Liver (tissue), 9 donors: Measurements from ENCODE around the gene PNLIPRP3. TPM values are rescaled to one million over a fixed set of nuclear protein-coding genes. Genes with fewer than 3 reads are reported as not detected.

ENCODE experiments used
- DNase-seq: peaks from one replicate; pipeline ENCODE4 v3.0.0-alpha.2; 2017; ENCODE audit warnings: low spot score
- H3K27ac ChIP-seq, 2 donors: one replicate each; pipeline ENCODE4 v1.7.0; 2013; ENCODE audit warnings: inconsistent platforms in 2 of 2, low read length in 2 of 2, control low read depth in 1 of 2, low read depth in 1 of 2, mild to moderate bottlenecking in 1 of 2
- H3K27me3 ChIP-seq, 4 donors: one replicate each; pipeline versions ENCODE4 v1.6.1 to v1.7.0; 2013; ENCODE audit warnings: low read length in 3 of 4, inconsistent platforms in 1 of 4, mild to moderate bottlenecking in 1 of 4, moderate library complexity in 1 of 4; ENCODE audit not compliant: control insufficient read depth in 4 of 4, insufficient read depth in 4 of 4
- H3K36me3 ChIP-seq, 4 donors: one replicate each; pipeline versions ENCODE4 v1.6.1 to v1.7.0; 2013; ENCODE audit warnings: low read length in 3 of 4, mild to moderate bottlenecking in 3 of 4, low read depth in 1 of 4, moderate library complexity in 1 of 4; ENCODE audit not compliant: control insufficient read depth in 4 of 4, insufficient read depth in 3 of 4
- H3K4me1 ChIP-seq, 4 donors: one replicate each; pipeline versions ENCODE4 v1.6.1 to v1.7.0; 2013; ENCODE audit warnings: low read length in 3 of 4, mild to moderate bottlenecking in 3 of 4, moderate library complexity in 1 of 4; ENCODE audit not compliant: control insufficient read depth in 4 of 4, insufficient read depth in 4 of 4
- H3K4me3 ChIP-seq, 3 donors: one replicate each; pipeline versions ENCODE4 v1.6.1 to v1.7.0; 2013; ENCODE audit warnings: low read length in 3 of 3, control low read depth in 1 of 3, low read depth in 1 of 3, mild to moderate bottlenecking in 1 of 3
- H3K9ac ChIP-seq, 2 donors: one replicate each; pipeline ENCODE4 v1.7.0; 2013; ENCODE audit warnings: low read length in 2 of 2, mild to moderate bottlenecking in 2 of 2, moderate library complexity in 2 of 2, control low read depth in 1 of 2, low read depth in 1 of 2
- H3K9me3 ChIP-seq, 4 donors: one replicate each; pipeline versions ENCODE4 v1.6.1 to v1.7.0; 2013; ENCODE audit warnings: low read length in 3 of 4; ENCODE audit not compliant: control insufficient read depth in 4 of 4
- EGR1 ChIP-seq, 2 donors: IDR thresholded peaks; 2 replicates each; pipeline ENCODE4 v1.6.1; 2016 to 2018; ENCODE audit warnings: antibody characterized with exemption in 2 of 2, low read depth in 2 of 2
- FOXA1 ChIP-seq: IDR thresholded peaks from 2 replicates; pipeline ENCODE4 v1.6.1; 2016; ENCODE audit warnings: antibody characterized with exemption
- FOXA2 ChIP-seq: IDR thresholded peaks from 2 replicates; pipeline ENCODE4 v1.6.1; 2016; ENCODE audit warnings: antibody characterized with exemption
- HNF4G ChIP-seq: IDR thresholded peaks from 2 replicates; pipeline ENCODE4 v1.6.1; 2016; ENCODE audit warnings: antibody characterized with exemption
- NR2F2 ChIP-seq: IDR thresholded peaks from 2 replicates; pipeline ENCODE4 v1.6.1; 2016; ENCODE audit warnings: antibody characterized with exemption
- RAD21 ChIP-seq, 2 donors: IDR thresholded peaks; 2 replicates each; pipeline ENCODE4 v1.6.1; 2016; ENCODE audit warnings: antibody characterized with exemption in 2 of 2, mild to moderate bottlenecking in 2 of 2
- RXRA ChIP-seq, 2 donors: IDR thresholded peaks; 2 replicates each; pipeline ENCODE4 v1.6.1; 2017 to 2018; ENCODE audit warnings: antibody characterized with exemption in 2 of 2, mild to moderate bottlenecking in 1 of 2
- TAF1 ChIP-seq: conservative IDR thresholded peaks from 2 replicates; pipeline ENCODE4 v1.6.1; 2016; ENCODE audit warnings: antibody characterized with exemption, mild to moderate bottlenecking
- YY1 ChIP-seq: IDR thresholded peaks from 2 replicates; pipeline ENCODE4 v1.6.1; 2016; ENCODE audit warnings: antibody characterized with exemption, mild to moderate bottlenecking
- WGBS: extraction: QIAGEN DNeasy Blood & Tissue Kit; methylation state at CpG from one replicate; pipeline ENCODE4 v1.1.7; 2013; 5-methylcytosine and 5-hydroxymethylcytosine counted together
- polyA plus RNA-seq, 2 donors: library from polyadenylated mRNA; stranded (reverse) in 1 of 2; unstranded in 1 of 2; fragments of 200-250 nt in 1 of 2; fragments of >200 nt in 1 of 2; fragmentation: Nextera tagmentation in 1 of 2; extraction: Ambion mirVana in 1 of 2; gene quantifications; one replicate each; pipeline versions ENCODE4 v1.2.1 to v1.2.3, GENCODE V29; 2013 to 2015
- total RNA-seq, 2 donors: library from RNA; depleted of rRNA; stranded (reverse); fragments of >200 nt; gene quantifications; one replicate each; pipeline ENCODE4 v1.2.3, GENCODE V29; 2014
- TF ChIP-seq, protein P1 (sequence below): fragments of 150-350 bp; IDR thresholded peaks from 2 replicates; pipeline ENCODE4 v1.5.1; 2017; ENCODE audit warnings: improper control_type of control experiment, low read depth, low read length; ENCODE audit not compliant: missing input control
- TF ChIP-seq, protein P2 (sequence below): IDR thresholded peaks from 2 replicates; pipeline ENCODE4 v1.6.1; 2016; ENCODE audit warnings: antibody characterized with exemption, mild to moderate bottlenecking
- TF ChIP-seq, protein P3 (sequence below): IDR thresholded peaks from 2 replicates; pipeline ENCODE4 v1.6.1; 2016; ENCODE audit warnings: antibody characterized with exemption
- donor health status: healthy.
- donor health status: healthy.
- donor health status: healthy.
- donor health status: healthy.
- donor health status: healthy.

PNLIPRP3 gene
- total and polyA plus RNA-seq, 4 donors: not detected

DNA sequence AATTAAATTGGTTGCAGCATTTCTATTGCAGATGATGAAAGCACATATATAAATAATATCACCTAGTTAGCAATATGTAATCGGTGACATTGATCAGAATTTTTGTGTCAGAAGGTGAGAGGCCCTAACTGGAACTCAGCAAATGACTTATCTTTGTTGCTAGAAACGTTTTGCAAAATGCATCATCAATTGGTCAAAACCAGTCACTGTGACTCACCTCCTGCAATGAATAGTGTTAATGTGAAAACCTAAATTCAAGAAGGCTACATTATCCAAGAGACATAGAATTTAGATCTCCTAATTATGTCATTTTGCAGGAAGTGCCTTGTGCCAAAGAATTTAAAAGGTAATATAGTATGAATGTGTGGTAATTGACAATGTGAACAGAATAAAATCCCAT lies 9.8 kb upstream of the PNLIPRP3 start:
- 77% methylated on average over 2 of the region's 2 CpGs for WGBS
- no peaks in the 10 kb centered on the region for H3K4me1 ChIP-seq

DNA sequence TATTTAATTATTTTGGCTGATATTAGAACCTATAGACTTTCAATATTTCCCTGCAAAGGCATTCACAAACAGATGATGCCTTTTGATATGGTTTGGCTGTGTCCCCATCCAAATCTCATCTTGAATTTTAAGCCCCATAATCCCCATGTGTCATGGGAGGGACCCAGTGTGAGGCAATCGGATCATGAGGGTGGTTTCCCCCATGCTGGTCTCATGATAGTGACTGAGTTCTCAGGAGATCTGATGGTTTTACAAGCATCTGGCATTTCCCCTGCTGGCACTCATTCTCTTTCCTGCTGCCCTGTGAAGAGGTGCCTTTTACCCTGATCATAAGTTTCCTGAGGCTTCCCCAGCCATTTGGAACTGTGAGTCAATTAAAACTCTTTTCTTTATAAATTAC lies 9.3 kb upstream of the PNLIPRP3 start:
- Histone ChIP-seq H3K4me3 (no peak overlapping the region), H3K9ac (no peak overlapping the region), H3K9me3 (no peaks in the 10 kb centered on the region), H3K36me3 (no peaks in the 10 kb centered on the region), H3K4me1 (no peaks in the 10 kb centered on the region), H3K27me3 (no peaks in the 10 kb centered on the region), H3K27ac (no peak overlapping the region)
- WGBS: 90% methylated on average over 1 of the region's 1 CpG
- TF ChIP-seq FOXA1 (no peak), EGR1 (IDR thresholded peaks at IDR 0.05; ENCODE audit: low read depth in 2 of 2) (no peak), FOXA2 (no peak), NR2F2 (no peak), HNF4G (no peak), YY1 (no peak)
- TF ChIP-seq, protein P1, sequence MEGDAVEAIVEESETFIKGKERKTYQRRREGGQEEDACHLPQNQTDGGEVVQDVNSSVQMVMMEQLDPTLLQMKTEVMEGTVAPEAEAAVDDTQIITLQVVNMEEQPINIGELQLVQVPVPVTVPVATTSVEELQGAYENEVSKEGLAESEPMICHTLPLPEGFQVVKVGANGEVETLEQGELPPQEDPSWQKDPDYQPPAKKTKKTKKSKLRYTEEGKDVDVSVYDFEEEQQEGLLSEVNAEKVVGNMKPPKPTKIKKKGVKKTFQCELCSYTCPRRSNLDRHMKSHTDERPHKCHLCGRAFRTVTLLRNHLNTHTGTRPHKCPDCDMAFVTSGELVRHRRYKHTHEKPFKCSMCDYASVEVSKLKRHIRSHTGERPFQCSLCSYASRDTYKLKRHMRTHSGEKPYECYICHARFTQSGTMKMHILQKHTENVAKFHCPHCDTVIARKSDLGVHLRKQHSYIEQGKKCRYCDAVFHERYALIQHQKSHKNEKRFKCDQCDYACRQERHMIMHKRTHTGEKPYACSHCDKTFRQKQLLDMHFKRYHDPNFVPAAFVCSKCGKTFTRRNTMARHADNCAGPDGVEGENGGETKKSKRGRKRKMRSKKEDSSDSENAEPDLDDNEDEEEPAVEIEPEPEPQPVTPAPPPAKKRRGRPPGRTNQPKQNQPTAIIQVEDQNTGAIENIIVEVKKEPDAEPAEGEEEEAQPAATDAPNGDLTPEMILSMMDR: no peak
- TF ChIP-seq, protein P2, sequence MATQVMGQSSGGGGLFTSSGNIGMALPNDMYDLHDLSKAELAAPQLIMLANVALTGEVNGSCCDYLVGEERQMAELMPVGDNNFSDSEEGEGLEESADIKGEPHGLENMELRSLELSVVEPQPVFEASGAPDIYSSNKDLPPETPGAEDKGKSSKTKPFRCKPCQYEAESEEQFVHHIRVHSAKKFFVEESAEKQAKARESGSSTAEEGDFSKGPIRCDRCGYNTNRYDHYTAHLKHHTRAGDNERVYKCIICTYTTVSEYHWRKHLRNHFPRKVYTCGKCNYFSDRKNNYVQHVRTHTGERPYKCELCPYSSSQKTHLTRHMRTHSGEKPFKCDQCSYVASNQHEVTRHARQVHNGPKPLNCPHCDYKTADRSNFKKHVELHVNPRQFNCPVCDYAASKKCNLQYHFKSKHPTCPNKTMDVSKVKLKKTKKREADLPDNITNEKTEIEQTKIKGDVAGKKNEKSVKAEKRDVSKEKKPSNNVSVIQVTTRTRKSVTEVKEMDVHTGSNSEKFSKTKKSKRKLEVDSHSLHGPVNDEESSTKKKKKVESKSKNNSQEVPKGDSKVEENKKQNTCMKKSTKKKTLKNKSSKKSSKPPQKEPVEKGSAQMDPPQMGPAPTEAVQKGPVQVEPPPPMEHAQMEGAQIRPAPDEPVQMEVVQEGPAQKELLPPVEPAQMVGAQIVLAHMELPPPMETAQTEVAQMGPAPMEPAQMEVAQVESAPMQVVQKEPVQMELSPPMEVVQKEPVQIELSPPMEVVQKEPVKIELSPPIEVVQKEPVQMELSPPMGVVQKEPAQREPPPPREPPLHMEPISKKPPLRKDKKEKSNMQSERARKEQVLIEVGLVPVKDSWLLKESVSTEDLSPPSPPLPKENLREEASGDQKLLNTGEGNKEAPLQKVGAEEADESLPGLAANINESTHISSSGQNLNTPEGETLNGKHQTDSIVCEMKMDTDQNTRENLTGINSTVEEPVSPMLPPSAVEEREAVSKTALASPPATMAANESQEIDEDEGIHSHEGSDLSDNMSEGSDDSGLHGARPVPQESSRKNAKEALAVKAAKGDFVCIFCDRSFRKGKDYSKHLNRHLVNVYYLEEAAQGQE: no peak
- no peak for DNase-seq

More for the DNA sequence above, 9.8 kb upstream of the PNLIPRP3 start:
- Histone ChIP-seq H3K9ac (no peak overlapping the region), H3K4me3 (no peak overlapping the region), H3K9me3 (no peaks in the 10 kb centered on the region), H3K27me3 (no peaks in the 10 kb centered on the region), H3K27ac (no peak overlapping the region), H3K36me3 (no peaks in the 10 kb centered on the region)
- no peak for TF ChIP-seq YY1
- TF ChIP-seq HNF4G: no peak
- TF ChIP-seq RXRA (IDR thresholded peaks at IDR 0.05): no peak
- no peak for TF ChIP-seq TAF1
- TF ChIP-seq, protein P1: no peak
- no peak for TF ChIP-seq RAD21 (IDR thresholded peaks at IDR 0.05)
- TF ChIP-seq, protein P3, sequence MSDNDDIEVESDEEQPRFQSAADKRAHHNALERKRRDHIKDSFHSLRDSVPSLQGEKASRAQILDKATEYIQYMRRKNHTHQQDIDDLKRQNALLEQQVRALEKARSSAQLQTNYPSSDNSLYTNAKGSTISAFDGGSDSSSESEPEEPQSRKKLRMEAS: no peak
- no peak for DNase-seq
